CD14-positive monocyte (primary cell): ENCODE measurements around the gene OLIG3. TPM values are rescaled to one million over a fixed set of nuclear protein-coding genes. Genes with fewer than 3 reads are reported as not detected.
A peak's percentile ranks its signal among the peaks of the same experiment; 100 is the strongest.

Source experiments
- DNase-seq, 3 donors: peaks; one replicate each; pipeline ENCODE4 v3.0.0-alpha.2; 2011 to 2022
- H2AFZ ChIP-seq: 2 replicates; pipeline ENCODE4 v1.6.0; 2012; ENCODE audit warnings: mild to moderate bottlenecking, low read depth, low read length, inconsistent platforms; ENCODE audit not compliant: insufficient read depth, poor library complexity, severe bottlenecking
- H3K27ac ChIP-seq, 2 donors: 1 replicate in 1 of 2; 2 replicates in 1 of 2; pipeline ENCODE4 v1.5.1; 2012 to 2013; ENCODE audit warnings: low read length in 2 of 2, control low read depth in 1 of 2, inconsistent platforms in 1 of 2, low read depth in 1 of 2, mild to moderate bottlenecking in 1 of 2
- H3K27me3 ChIP-seq, 2 donors: one replicate each; pipeline versions ENCODE4 v1.6.0 to v1.6.1; 2011 to 2013; ENCODE audit warnings: low read length in 2 of 2; ENCODE audit not compliant: control insufficient read depth in 2 of 2, insufficient read depth in 2 of 2
- H3K36me3 ChIP-seq, 2 donors: replicated peaks in 1 of 2; 1 replicate in 1 of 2; 2 replicates in 1 of 2; pipeline versions ENCODE4 v1.5.1 to v1.6.1; 2012 to 2013; ENCODE audit warnings: low read length in 2 of 2, control low read depth in 1 of 2, inconsistent platforms in 1 of 2, mild to moderate bottlenecking in 1 of 2; ENCODE audit not compliant: insufficient read depth in 2 of 2, control insufficient read depth in 1 of 2
- H3K4me1 ChIP-seq, 2 donors: 1 replicate in 1 of 2; 2 replicates in 1 of 2; pipeline versions ENCODE4 v1.5.1 to v1.6.1; 2012 to 2013; ENCODE audit warnings: low read length in 2 of 2, control low read depth in 1 of 2, inconsistent platforms in 1 of 2, mild to moderate bottlenecking in 1 of 2, moderate library complexity in 1 of 2; ENCODE audit not compliant: insufficient read depth in 2 of 2, control insufficient read depth in 1 of 2
- H3K4me2 ChIP-seq: replicated peaks from 2 replicates; pipeline ENCODE3; 2012; ENCODE audit warnings: low read length, moderate library complexity, mild to moderate bottlenecking; ENCODE audit not compliant: poor library complexity, severe bottlenecking; ENCODE audit errors: extremely low read depth
- H3K4me3 ChIP-seq, 3 experiments: fragments of 200-600 bp in 1 of 3; sonication (generic) in 1 of 3; replicated peaks in 1 of 3; 1 replicate in 2 of 3; 2 replicates in 1 of 3; pipeline ENCODE4 v1.5.1; 2011 to 2013; ENCODE audit warnings: low read length in 3 of 3, mild to moderate bottlenecking in 3 of 3, control low read depth in 2 of 3, low read depth in 2 of 3, inconsistent platforms in 1 of 3, moderate library complexity in 1 of 3
- H3K79me2 ChIP-seq: 2 replicates; pipeline ENCODE4 v1.6.0; 2012; ENCODE audit warnings: mild to moderate bottlenecking, control low read depth, inconsistent platforms, low read length, moderate library complexity; ENCODE audit not compliant: insufficient read depth
- H3K9ac ChIP-seq: 2 replicates; pipeline ENCODE4 v1.6.0; 2017; ENCODE audit warnings: low read length, mild to moderate bottlenecking; ENCODE audit not compliant: insufficient read depth, poor library complexity, severe bottlenecking
- H3K9me3 ChIP-seq, 2 donors: replicated peaks in 1 of 2; 1 replicate in 1 of 2; 2 replicates in 1 of 2; pipeline versions ENCODE4 v1.5.1 to v1.6.1; 2012 to 2013; ENCODE audit warnings: low read length in 2 of 2, control low read depth in 1 of 2; ENCODE audit not compliant: control insufficient read depth in 1 of 2, insufficient read depth in 1 of 2
- H4K20me1 ChIP-seq: 2 replicates; pipeline ENCODE4 v1.6.0; 2012; ENCODE audit warnings: mild to moderate bottlenecking, low read length, control low read depth, moderate library complexity; ENCODE audit not compliant: insufficient read depth
- H3K27ac Mint-ChIP-seq, 7 donors: one replicate each; pipeline ENCODE4 v1.8.0; 2020; ENCODE audit warnings: mild to moderate bottlenecking in 7 of 7, mixed read lengths in 7 of 7, moderate library complexity in 6 of 7, inconsistent platforms in 2 of 7
- H3K27me3 Mint-ChIP-seq, 3 donors: one replicate each; pipeline ENCODE4 v1.8.0; 2021 to 2022; ENCODE audit warnings: low read depth in 3 of 3, mild to moderate bottlenecking in 3 of 3, mixed read lengths in 3 of 3, moderate library complexity in 3 of 3, inconsistent platforms in 1 of 3
- H3K36me3 Mint-ChIP-seq, 2 donors: one replicate each; pipeline ENCODE4 v1.8.0; 2020; ENCODE audit warnings: mixed read lengths in 2 of 2, inconsistent platforms in 1 of 2, mild to moderate bottlenecking in 1 of 2
- H3K4me1 Mint-ChIP-seq: one replicate; pipeline ENCODE4 v1.8.0; 2020; ENCODE audit warnings: mild to moderate bottlenecking, mixed read lengths
- H3K4me3 Mint-ChIP-seq, 2 donors: one replicate each; pipeline ENCODE4 v1.8.0; 2020; ENCODE audit warnings: mild to moderate bottlenecking in 2 of 2, mixed read lengths in 2 of 2, moderate library complexity in 1 of 2
- H3K9me3 Mint-ChIP-seq, 7 donors: one replicate each; pipeline ENCODE4 v1.8.0; 2020 to 2022; ENCODE audit warnings: mixed read lengths in 7 of 7, mild to moderate bottlenecking in 6 of 7, moderate library complexity in 6 of 7, inconsistent platforms in 2 of 7
- WGBS: methylation state at CpG from one replicate; pipeline ENCODE4 v1.1.5; 2013; ENCODE audit warnings: missing lambda C conversion rate; ENCODE audit not compliant: insufficient coverage; 5-methylcytosine and 5-hydroxymethylcytosine counted together
- intact Hi-C, 2 donors: fragments of 100-400 bp; cut with micrococcal nuclease; formaldehyde crosslinking; loops; one replicate each; pipeline versions ENCODE4 v1.15.0 to v1.15.1; 2023
- polyA plus RNA-seq, 3 donors: library from polyadenylated mRNA; depleted of rRNA in 1 of 3; unstranded in 2 of 3; stranded (reverse) in 1 of 3; fragments of 300-500 nt in 2 of 3; fragments of >200 nt in 1 of 3; fragmentation: Illumina TruSeq in 2 of 3; gene quantifications; 1 replicate in 2 of 3; 2 replicates in 1 of 3; pipeline ENCODE4 v1.2.3, GENCODE V29; 2012 to 2021
- TF ChIP-seq, protein P1 (sequence below): fragments of 200-600 bp; IDR thresholded peaks from one replicate; pipeline ENCODE4 v1.8.0; 2022; ENCODE audit warnings: antibody characterized with exemption, mild to moderate bottlenecking

Gene OLIG3
- polyA plus RNA-seq, 3 donors: not detected

DNA sequence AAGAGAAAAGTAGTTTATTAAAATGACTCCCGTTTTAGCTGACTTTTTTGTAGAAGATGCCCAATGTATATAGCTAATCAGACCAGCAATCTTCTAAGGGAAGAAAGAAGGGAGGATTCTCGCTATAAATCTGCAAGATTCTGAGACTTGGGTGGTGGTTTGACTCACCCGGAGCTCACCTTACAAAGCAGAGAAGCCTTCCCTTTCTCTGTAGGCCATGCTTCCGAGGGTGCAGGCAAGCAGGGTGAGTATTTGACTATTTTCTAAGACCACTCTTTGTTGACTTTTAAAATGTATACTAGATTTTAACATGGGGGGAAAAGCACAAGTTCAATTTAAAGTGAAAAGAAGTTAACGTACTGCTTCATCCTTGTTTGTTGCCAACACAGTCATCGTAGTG is 2.7 kb downstream of the OLIG3 start:
- H3K27me3 Mint-ChIP-seq: peaks cover 99 to 100% (median 99%) of the 10 kb centered on the region in 3 donors
- Histone ChIP-seq H3K27ac (no peak overlapping the region), H3K27me3 (peaks cover 97 to 100% of the 10 kb centered on the region in 2 donors), H3K79me2 (no peaks in the 10 kb centered on the region), H3K4me3 (no peak overlapping the region), H3K9me3 (peaks cover 7 to 66% of the 10 kb centered on the region in 2 donors), H3K36me3 (no peaks in the 10 kb centered on the region), H4K20me1 (no peaks in the 10 kb centered on the region), H3K9ac (no peak overlapping the region), H3K4me1 (peaks cover 15 to 19% of the 10 kb centered on the region in 2 donors), H3K4me2 (no peak overlapping the region), H2AFZ (no peak overlapping the region)
- no peak for DNase-seq
- intact Hi-C loops: no loop called here
- H3K4me1 Mint-ChIP-seq: peaks cover 42% of the 10 kb centered on the region
- WGBS: no CpG with 5 or more reads among the region's 6 CpGs
- peaks cover 0 to 48% (median 23%) of the 10 kb centered on the region in 7 donors for H3K9me3 Mint-ChIP-seq
- peaks cover 0 to 8% of the 10 kb centered on the region in 2 donors for H3K36me3 Mint-ChIP-seq
- no peak overlapping the region for H3K27ac Mint-ChIP-seq
- H3K4me3 Mint-ChIP-seq: peak overlapping the region in 1 of 2 donors; percentile 78
- TF ChIP-seq, protein P1, sequence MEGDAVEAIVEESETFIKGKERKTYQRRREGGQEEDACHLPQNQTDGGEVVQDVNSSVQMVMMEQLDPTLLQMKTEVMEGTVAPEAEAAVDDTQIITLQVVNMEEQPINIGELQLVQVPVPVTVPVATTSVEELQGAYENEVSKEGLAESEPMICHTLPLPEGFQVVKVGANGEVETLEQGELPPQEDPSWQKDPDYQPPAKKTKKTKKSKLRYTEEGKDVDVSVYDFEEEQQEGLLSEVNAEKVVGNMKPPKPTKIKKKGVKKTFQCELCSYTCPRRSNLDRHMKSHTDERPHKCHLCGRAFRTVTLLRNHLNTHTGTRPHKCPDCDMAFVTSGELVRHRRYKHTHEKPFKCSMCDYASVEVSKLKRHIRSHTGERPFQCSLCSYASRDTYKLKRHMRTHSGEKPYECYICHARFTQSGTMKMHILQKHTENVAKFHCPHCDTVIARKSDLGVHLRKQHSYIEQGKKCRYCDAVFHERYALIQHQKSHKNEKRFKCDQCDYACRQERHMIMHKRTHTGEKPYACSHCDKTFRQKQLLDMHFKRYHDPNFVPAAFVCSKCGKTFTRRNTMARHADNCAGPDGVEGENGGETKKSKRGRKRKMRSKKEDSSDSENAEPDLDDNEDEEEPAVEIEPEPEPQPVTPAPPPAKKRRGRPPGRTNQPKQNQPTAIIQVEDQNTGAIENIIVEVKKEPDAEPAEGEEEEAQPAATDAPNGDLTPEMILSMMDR: no peak

DNA sequence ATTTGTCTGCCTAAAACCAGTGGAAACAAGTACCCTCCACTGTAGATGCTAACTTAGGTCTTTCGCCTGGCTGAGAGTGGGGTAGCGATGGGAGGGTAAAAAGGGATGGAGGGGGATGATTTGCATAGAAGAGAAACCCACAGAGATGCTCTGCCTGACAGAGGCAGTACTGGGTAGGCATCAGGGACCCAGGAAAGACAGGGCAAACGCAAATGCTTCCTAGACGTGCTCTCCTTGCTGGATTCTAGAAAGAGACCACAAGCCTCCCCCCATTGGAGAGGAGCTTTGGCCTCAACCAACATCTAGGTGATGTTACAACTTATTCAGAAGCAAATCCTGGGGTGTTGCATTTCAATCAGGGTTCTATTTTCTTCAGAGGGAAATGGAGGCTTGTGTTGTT is 3.2 kb downstream of the OLIG3 start:
- no peak overlapping the region for H3K4me3 ChIP-seq
- Mint-ChIP-seq H3K27me3 (peaks cover 99 to 100% (median 99%) of the 10 kb centered on the region in 3 donors), H3K9me3 (peaks cover 0 to 48% (median 23%) of the 10 kb centered on the region in 7 donors), H3K36me3 (peaks cover 0 to 8% of the 10 kb centered on the region in 2 donors), H3K4me3 (peak overlapping the region in 1 of 2 donors; percentile 63), H3K4me1 (peaks cover 42% of the 10 kb centered on the region), H3K27ac (no peak overlapping the region)
- WGBS: 29% methylated on average over 2 of the region's 4 CpGs
- H3K4me2 ChIP-seq: no peak overlapping the region
- TF ChIP-seq, protein P1: no peak
- H3K79me2 ChIP-seq: no peaks in the 10 kb centered on the region
- intact Hi-C loops: no loop called here
- H3K4me1 ChIP-seq: peaks cover 15 to 19% of the 10 kb centered on the region in 2 donors
- DNase-seq: no peak
- peaks cover 7 to 65% of the 10 kb centered on the region in 2 donors for H3K9me3 ChIP-seq
- peaks cover 96 to 100% of the 10 kb centered on the region in 2 donors for H3K27me3 ChIP-seq
- H3K36me3 ChIP-seq: no peaks in the 10 kb centered on the region
- no peak overlapping the region for H2AFZ ChIP-seq
- H3K9ac ChIP-seq: no peak overlapping the region
- no peaks in the 10 kb centered on the region for H4K20me1 ChIP-seq
- H3K27ac ChIP-seq: no peak overlapping the region
